Spleen (tissue), 7 donors: ENCODE results near the gene TET2.

ENCODE experiments used
- CTCF ChIP-seq, 11 experiments: fragments of 200-600 bp in 7 of 11; fragments of 450-650 bp in 4 of 11; sonication (generic) in 4 of 11; IDR thresholded peaks in 8 of 11; conservative IDR thresholded peaks in 3 of 11; 1 replicate in 7 of 11; 2 replicates in 4 of 11; pipeline versions ENCODE4 v1.4.0 to v1.8.0; 2016 to 2021; ENCODE audit warnings: antibody characterized with exemption in 11 of 11, inconsistent platforms in 4 of 11, mild to moderate bottlenecking in 1 of 11
- POLR2A ChIP-seq, 3 donors: fragments of 450-650 bp; IDR thresholded peaks; one replicate each; pipeline ENCODE4 v1.5.1; 2017; ENCODE audit warnings: antibody characterized with exemption in 3 of 3, mild to moderate bottlenecking in 1 of 3
- POLR2AphosphoS5 ChIP-seq, 3 donors: sonication (generic); formaldehyde crosslinking; IDR thresholded peaks; one replicate each; pipeline ENCODE4 v1.5.1; 2017; ENCODE audit warnings: antibody characterized with exemption in 3 of 3
- donor health status: DM: no; HTN: no; CAD: no; lungs with moderate emphysema.
- donor health status: DM: no; HTN: no; CAD: no.
- donor health status: DM: no; HTN: no; CAD: no.

- no peak for TF ChIP-seq CTCF (IDR thresholded peaks at IDR 0.05 in 8 of 11, conservative IDR thresholded peaks at IDR 0.05 in 3 of 11)
- no peak for TF ChIP-seq POLR2AphosphoS5 (IDR thresholded peaks at IDR 0.05)
- TF ChIP-seq POLR2A (IDR thresholded peaks at IDR 0.05): no peak
These were observed 159.6 kb downstream of the TET2 start for GRCh38 chr4:105306158-105306781.
